ENCODE data around the gene CPNE1. TPM values are rescaled to one million over a fixed set of nuclear protein-coding genes. Genes with fewer than 3 reads are reported as not detected.
"Not testable (repeated sequence)": the region's sequence is repeated elsewhere in the genome, so short reads cannot be mapped to it uniquely, and the experiment has no call there.

CPNE1 gene
- total and polyA plus RNA-seq, 2 of the 8 experiments (the other 6 are each of a cell fraction or from before 2014, with no cell fraction given), result 294 to 346 TPM

GRCh38 chr20:35706591-35707529, 42.2 kb upstream of the CPNE1 start:
- H3K9me3 ChIP-seq (ENCODE audit: insufficient read depth in 2 of 2, low read depth in 1 of 2, low read length in 1 of 2); H2BK15ac ChIP-seq (ENCODE audit: low read length); H3K4me2 ChIP-seq (ENCODE audit: insufficient read depth in 1 of 2, low read depth in 2 of 2, low read length in 2 of 2); H4K91ac ChIP-seq (replicated peaks; ENCODE audit: insufficient read length, low read length); H3K23me2 ChIP-seq (ENCODE audit: low read depth, low read length); FAIRE-seq; H4K8ac ChIP-seq (ENCODE audit: extremely low read depth, insufficient read depth, low read length); H3K27me3 ChIP-seq (replicated peaks in 1 of 4; ENCODE audit: control insufficient read depth in 3 of 4, extremely low read depth in 1 of 4, insufficient read depth in 3 of 4, low read length in 3 of 4); H3K4me3 ChIP-seq (ENCODE audit: extremely low read depth in 1 of 4, insufficient read depth in 2 of 4, low read depth in 3 of 4, low read length in 4 of 4); H3K4me1 ChIP-seq (replicated peaks in 1 of 4; ENCODE audit: control insufficient read depth in 3 of 4, insufficient read depth in 4 of 4, low read length in 3 of 4); CTCF ChIA-PET (ENCODE audit: partially characterized antibody); H4K5ac ChIP-seq (ENCODE audit: insufficient read length, low read depth, low read length); H2BK5ac ChIP-seq (ENCODE audit: low read depth, low read length); H3K79me1 ChIP-seq (ENCODE audit: low read depth, low read length); H3K18ac ChIP-seq (ENCODE audit: extremely low read depth, low read length); H3K56ac ChIP-seq (replicated peaks; ENCODE audit: insufficient read length, low read depth, low read length); H3K14ac ChIP-seq (ENCODE audit: insufficient read length); H3K27ac ChIP-seq (ENCODE audit: low read depth, low read length); H3K23ac ChIP-seq (ENCODE audit: insufficient read length); H2BK120ac ChIP-seq (replicated peaks; ENCODE audit: low read depth, low read length); H2AK5ac ChIP-seq (ENCODE audit: low read depth, low read length); H2AFZ ChIP-seq (ENCODE audit: low read length); H3K9ac ChIP-seq (replicated peaks in 1 of 4; ENCODE audit: extremely low read depth in 1 of 4, low read depth in 3 of 4, low read length in 3 of 4); H2BK20ac ChIP-seq (ENCODE audit: low read length); H2BK12ac ChIP-seq (ENCODE audit: low read depth, low read length); H3K4ac ChIP-seq (replicated peaks; ENCODE audit: insufficient read length, low read depth, low read length): not testable (repeated sequence)
- peaks cover 6 to 12% of the 10 kb centered on the region in 2 experiments for H4K20me1 ChIP-seq (replicated peaks in 1 of 2; ENCODE audit: control insufficient read depth in 1 of 2, insufficient read depth in 2 of 2, low read length in 2 of 2)
- peaks cover 22 to 99% (median 67%) of the 10 kb centered on the region in 4 experiments for H3K36me3 ChIP-seq (ENCODE audit: control insufficient read depth in 2 of 4, insufficient read depth in 4 of 4, low read length in 3 of 4)
- WGBS, 2 experiments (ENCODE audit: extremely low coverage in 1 of 2, insufficient coverage in 1 of 2, insufficient read length in 1 of 2, insufficient replicate concordance in 2 of 2, low coverage in 1 of 2, low lambda C conversion rate in 2 of 2, missing lambda C conversion rate in 1 of 2), result 96% methylated on average over 17 of the region's 17 CpGs; no CpG with 5 or more reads in 1 of the 2 experiments
- POLR2A ChIA-PET (ENCODE audit: partially characterized antibody), result interaction anchor here (0.7 to 40.1 kb wide), 2 partner anchors 23 to 206 kb away, joined by 3 to 2341 read pairs; partner anchors contain the start of gene RBM39
- peaks cover 0 to 25% of the 10 kb centered on the region in 2 experiments; a peak in 2 of 4 replicates for H3K79me2 ChIP-seq (ENCODE audit: control insufficient read depth in 1 of 2, insufficient read depth in 2 of 2, low read length in 2 of 2)
- DNase-seq (ENCODE audit: low read depth in 1 of 2, low spot score in 2 of 2), result peak in 1 of 2 experiments; percentile 28
